GM19239 (cell line): ENCODE data around the gene ADARB2.
"Not testable (repeated sequence)": the region's sequence is repeated elsewhere in the genome, so short reads cannot be mapped to it uniquely, and the experiment has no call there.

Experiments
- DNase-seq: peaks from one replicate; pipeline ENCODE4 v3.0.0; 2011; ENCODE audit warnings: low spot score; ENCODE audit not compliant: insufficient read length
- FAIRE-seq: peaks from 2 replicates; lab custom pipeline; 2011; peaks lifted over from hg19 to GRCh38; lab: Jason Lieb, UNC

The ADARB2 gene

DNA sequence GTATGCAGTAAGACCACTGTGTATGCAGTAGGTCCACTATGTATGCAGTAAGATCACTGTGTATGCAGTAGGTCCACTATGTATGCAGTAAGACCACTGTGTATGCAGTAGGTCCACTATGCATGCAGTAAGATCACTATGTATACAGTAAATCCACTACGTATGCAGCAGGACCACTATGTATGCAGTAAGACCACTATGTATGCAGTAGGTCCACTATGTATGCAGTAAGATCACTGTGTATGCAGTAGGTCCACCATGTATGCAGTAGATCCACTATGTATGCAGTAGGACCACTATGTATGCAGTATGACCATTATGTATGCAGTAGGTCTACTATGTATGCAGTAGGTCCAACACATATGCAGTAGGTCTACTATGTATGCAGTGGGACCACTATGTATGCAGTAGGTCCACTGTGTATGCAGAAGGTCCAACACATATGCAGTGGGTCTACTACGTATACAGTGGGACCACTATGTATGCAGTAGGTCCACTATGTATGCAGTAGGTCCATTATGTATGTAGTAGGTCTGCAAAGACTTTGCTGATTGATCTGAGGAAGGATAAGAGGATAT is 313.6 kb downstream of the ADARB2 start:
- FAIRE-seq: no peak
- no peak for DNase-seq

DNA sequence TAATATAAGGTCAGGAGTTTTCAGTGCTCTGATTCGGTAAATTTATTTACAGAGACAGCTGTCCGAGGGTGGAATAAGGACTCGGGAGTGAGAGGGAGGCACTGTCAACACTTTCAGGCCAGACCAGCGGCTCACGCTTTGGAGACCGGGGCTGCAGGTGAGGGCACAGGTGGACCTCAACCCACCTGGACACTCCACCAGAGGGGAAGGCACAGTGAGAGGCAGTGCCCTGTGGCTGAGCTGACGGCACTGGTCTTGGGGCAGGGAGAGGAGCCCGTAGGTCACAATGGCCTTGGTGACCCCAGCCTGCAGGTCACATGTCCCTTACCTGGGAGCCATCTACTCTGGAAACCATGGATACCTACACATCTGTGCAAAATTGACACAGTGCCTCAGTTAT is 315.1 kb downstream of the ADARB2 start:
- no peak for DNase-seq
- no peak for FAIRE-seq

DNA sequence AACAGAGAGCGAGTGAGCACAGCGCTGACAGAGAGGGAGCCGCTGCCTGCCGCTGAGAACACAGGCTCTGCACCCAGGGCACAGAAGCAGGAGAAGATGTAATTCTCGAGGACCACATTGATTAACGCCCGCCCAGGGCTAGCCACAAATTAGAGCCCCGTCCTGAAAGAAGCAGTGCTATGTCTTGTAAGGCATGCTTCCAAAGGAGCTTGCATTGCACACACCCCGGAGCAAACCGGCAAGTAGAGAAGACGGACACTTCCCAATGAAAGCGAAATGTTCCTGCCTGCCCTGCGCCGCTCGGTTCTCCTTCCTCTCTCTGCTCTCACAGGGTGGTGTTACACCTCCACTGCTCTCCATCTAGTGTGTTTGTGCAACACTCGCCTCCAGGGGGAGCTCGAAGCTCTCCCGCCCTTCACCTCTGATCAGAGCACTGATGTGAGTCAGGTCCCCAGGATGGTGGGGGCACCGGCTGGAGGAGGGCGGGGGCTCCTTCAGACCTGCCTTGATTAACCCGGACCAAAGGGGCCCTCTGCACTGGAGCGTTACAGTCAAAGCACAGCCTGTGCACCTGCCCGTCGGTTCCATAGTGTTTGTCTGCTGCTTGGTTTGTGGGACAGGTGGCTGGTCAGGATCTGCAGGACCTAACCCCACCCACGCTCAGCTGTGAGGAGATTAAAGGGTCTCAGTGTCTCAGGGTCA is 316.5 kb downstream of the ADARB2 start:
- peak; percentile 70 for DNase-seq
- peak; percentile 95 for FAIRE-seq

DNA sequence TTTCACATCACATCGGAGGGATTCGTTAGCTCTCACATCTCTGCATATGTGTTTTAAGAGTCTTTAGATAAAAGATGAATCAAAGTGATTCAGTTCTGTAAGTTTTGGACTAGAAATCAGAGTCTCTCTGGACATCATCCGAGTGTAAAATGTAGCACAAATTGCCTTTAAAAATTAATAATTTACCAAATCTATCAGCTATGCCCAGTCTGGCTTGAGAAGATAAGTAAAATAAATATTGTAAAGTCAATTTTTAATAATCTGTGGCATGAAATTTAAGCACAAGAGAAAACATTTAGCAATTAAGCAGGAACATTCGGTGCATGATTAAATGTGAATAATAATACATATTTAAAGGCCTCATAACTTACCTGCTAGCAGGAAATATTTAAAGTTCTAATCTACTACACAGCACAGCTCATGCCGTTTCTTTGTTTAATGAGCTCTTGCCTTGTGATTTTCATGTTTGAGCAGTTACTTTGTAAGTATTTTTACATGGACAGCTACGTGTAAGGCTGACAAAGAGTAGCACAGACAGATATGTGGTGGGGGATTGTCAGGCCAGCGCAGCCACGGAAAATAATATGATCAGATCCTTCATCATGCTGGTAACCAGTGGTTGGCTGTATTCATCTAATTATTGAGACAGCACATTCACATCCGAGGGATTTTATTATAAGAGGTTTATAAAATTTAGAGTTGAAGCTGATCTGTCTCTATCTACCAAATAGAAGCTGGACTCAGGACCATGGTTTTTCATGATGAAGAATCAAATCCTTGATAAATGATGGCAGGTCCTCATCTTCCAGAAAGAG is 317.3 kb downstream of the ADARB2 start:
- no peak for DNase-seq
- no peak for FAIRE-seq

DNA sequence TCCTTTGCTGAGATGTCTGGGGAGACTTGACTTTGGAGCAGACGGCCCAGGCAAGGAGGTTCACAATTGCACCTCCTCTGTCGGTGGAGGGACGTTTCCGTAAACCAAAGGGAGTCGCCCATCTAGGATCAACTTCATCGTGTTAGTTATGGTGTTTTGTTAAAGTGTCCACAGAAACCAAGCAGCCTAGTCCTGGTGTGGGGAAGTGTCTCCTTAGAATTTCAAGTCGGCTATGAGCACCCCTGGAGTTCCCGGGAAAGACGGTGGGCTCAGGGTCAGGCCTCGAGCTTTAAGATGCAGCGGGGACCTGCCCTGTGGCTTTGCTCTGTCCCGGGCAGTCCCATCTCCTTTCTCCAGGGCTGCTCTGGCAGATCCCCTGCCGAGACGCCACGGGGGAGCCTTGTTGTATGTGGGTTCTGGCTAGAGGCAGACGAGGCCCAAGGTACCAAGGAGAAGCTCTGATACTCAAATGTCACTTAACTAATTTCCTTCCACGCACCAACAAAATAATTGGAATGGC is 319.2 kb downstream of the ADARB2 start:
- DNase-seq (no peak), FAIRE-seq (no peak)

DNA sequence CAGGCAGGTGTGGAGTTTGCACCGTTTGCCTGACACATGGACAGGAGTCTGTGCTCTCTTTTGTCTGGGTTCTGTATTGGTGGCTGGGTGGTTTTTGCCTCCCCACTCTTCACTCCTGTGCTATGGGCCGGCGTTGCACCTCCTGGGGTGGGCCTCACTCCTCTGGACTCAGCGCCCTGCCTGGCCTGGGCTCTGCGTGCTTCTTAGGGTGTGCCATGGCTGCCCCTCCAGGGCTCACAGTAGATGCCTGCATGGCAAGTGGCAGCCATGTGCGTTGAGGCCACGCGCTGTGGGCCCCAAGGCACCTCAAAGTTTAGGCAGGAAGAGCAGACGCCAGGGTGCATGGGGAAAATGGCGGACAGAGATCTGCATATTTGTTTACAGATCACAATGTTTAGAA is 319.8 kb downstream of the ADARB2 start:
- FAIRE-seq: no peak

DNA sequence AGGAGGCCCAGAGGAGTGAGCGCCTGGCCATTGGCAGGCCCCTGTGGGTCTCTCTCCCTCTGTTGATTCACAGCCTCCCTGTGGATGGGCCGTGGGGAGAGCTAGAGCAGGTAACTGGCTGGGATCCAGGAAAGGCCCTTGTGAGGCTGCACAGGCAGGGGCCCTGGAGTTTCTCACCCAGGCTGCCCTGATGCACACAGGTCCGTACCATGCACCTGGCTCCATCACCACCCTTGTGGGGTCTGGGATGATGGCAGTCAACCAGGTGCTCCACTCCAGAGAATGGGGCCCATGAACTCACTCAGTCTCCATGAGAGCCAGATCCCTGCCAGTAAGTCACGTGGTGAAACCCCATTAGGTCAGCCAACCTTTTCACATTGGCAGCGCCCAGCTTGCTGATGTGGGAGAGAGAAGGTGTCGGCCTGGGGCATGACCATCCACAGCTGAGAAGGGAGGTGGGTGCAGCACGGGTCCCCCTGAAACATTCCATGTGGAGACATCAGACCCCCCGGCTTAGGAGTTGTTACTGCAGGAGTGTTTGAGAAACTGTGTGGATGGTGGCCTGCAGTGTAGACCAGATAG is 320.8 kb downstream of the ADARB2 start:
- FAIRE-seq (no peak), DNase-seq (no peak)

More for the DNA sequence above, 319.8 kb downstream of the ADARB2 start:
- DNase-seq: no peak

DNA sequence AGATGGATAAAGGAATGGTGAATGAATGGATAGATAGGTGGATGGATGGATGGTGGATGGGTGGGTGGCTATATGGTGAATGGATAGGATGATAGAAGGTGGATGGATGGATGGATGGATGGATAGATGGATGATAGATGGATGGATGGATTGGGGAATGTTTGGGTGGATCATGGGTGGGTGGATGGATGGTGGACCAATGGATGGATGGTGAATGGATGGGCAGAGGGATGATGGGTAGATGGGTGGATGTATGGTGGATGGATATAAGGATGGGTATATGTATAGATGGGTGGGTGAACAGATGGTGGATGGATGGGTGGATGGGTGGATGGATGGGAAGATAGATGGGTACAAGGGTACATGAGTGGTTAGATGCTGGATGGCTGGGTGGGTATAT is 322.4 kb downstream of the ADARB2 start:
- FAIRE-seq: no peak
- DNase-seq: no peak

DNA sequence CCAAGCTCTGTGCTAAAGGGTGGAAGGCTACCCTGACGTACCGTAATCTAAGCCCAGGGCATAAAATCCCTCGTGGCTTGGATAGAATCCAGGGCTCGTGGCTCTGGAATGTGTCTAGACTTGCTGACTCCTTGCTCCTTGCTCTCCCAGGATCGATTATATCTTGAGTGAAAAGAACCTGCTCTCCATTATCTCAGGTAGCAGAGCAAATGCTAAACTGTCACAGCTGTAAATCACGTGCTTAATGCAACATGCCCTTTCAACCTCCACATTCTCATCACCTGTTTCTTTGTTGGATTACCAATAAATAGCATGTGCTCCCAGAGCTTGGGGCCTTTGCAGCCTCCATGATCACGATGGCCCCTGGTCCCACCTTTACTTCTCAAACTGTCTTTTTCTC is 323.0 kb downstream of the ADARB2 start:
- FAIRE-seq, DNase-seq: not testable (repeated sequence)

DNA sequence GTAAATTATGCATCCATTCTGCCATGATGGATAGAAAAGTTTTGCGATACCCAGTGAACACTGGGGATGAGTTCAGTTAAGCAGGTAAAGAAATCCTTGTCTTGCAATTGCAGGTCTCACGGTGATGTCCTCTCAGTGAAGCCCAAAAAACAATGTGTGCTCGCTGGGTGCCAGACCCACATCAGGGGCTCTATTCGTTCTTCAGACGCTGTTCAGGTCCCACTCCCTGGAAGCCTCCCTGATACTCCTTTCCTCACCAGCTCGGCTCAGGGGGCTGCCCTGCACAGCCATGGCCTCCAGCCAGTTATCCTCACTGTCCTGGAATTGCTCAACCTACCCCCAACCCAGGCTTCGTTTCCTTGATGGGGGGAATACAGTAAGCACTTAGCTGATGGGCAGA is 323.5 kb downstream of the ADARB2 start:
- FAIRE-seq: no peak
- no peak for DNase-seq

DNA sequence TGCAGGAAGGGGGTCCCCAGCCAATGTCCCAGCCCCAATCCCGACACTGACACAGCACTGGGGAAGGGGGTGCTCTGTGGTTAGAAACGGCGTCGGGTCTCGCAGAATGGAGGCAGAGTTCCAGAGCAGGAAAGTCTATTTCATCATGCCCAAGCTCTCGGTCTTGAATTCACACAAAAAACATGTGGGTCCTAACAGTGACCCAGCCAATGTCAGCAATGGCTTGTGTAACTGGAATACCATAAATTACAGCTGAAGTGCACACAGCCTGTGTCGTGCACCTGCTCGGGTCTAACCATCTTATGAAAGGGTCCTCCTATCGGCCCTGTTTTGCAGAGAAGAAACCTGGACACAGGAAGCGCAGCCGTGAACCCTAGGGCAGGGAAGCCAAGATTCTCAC is 324.1 kb downstream of the ADARB2 start:
- no peak for DNase-seq
- FAIRE-seq: no peak

DNA sequence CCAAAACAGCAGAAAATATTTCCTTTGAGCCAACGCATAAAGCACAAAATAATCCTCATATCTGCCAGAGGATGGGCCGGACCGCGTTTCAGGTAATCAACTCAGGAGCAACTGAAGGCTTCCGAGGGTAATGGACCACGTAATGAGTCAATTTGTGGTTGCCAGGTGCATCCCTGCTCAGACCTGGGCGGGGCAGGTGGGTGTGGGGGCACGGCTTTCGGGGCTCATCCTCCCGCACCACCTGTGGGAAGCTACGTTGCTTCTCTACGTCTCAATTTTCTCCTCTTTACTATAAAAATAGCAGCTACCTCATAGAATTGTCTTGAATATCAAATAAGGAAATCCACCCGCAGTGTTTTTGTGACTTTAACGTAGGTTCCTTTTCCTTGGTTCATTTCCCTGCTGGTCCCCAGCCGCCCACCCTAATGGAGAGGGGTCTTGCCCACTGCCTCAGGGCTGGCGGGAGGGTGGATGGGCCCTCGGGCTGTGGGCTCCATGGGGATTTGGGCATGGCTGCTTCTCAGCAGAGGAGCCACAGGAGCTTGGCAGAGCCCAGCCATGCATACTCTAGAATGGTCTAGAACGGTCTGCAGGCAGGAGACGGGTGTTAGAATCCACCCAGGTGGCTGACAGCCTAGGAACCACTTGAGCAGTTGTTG is 324.7 kb downstream of the ADARB2 start:
- FAIRE-seq: no peak

DNA sequence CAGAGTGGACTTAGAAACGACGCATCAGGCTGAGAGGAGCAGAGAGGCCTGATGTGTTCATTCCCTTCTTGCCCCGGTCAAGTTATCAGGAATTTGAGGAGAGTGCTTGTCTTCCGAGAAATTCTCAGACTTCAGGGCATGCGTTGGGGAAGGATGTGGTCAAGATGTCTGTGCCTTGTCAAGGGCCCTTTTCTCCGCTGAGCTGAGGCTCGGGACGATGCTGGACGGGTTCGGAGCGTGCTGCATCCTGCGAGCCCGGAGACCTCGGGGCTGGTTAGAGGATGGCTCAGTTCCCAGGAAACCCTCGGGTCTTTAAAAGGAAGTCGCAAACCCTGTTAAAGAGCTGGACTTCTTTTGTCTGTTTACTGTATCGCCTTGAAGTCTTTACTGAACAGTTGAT is 325.4 kb downstream of the ADARB2 start:
- FAIRE-seq (no peak), DNase-seq (no peak)

More for the DNA sequence above, 324.7 kb downstream of the ADARB2 start:
- no peak for DNase-seq

DNA sequence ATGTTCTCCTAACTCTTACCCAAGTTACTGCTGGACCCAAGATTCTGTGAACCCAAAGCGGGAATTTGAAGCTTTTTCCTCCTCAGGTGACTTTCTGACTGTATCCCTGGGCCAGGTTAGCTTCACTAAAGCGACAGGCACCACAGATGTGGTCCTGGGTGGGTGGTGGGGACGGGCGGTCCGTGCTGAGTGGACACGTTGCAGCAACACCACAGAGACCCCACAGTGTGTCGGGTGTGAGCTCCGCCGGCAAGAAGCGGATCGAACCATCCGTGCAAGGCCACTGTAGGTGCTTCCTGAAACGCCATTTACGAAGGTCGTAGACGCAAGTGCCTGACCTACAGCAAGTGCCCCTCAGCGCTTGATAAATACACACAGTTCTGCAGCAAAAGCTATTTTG is 325.9 kb downstream of the ADARB2 start:
- FAIRE-seq (no peak), DNase-seq (no peak)

DNA sequence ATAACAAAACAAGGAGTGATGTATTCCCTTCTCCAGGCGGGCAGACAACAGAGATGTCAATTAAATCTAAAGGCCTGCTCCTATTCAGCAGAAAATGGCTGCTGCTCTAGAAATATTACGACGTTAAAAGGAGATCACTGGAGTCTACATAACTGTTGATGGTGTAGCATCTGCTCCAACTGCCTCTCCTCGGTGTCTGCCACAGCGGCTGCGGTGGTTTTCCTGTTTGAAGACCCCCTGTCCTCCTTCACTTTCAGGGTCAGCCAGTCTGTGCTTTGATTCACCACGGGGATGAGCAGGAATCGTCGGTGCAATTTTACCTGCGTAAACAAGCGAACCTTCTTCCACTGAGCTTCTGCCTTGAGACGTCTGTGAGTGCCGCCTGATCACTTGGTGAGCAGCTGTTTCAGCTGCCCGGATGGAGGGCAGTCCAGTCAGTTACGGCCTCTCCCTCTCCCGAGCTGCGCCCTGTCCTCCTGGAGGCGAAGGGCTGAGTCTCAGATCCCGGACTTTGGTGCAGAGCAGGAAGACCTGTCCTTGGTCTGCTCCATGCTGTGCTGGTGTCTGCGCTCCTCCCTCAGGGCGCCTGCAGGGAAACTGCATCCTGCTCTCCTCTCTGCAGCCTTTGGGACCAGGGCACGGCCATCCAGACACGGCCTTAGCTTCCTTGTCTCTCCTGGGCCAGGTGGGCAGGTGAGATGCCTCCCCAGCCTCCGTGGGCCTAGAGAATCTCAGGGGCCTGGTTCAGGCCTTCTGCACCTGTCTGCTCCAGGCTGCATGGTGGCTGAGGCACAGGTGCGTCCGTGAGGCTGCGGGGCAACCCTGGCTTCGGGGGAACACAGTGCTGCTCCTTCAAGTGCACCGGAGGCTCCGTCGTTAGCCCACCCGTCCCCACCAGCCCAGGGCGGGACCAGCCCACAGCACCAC is 326.6 kb downstream of the ADARB2 start:
- no peak for FAIRE-seq
- no peak for DNase-seq

DNA sequence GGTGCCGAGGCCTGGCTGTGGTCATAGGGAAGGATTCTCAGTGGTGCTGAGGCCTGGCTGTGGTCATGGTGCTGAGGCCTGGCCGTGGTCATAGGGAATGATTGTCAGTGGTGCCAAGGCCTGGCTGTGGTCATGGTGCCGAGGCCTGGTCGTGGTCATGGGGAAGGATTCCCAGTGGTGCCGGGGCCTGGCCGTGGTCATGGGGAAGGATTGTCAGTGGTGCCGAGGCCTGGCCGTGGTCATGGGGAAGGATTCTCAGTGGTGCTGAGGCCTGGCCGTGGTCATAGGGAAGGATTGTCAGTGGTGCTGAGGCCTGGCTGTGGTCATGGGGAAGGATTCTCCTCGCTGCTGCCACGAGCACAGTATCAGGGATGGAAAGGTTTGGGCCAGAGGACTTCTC is 327.3 kb downstream of the ADARB2 start:
- DNase-seq (no peak), FAIRE-seq (no peak)

DNA sequence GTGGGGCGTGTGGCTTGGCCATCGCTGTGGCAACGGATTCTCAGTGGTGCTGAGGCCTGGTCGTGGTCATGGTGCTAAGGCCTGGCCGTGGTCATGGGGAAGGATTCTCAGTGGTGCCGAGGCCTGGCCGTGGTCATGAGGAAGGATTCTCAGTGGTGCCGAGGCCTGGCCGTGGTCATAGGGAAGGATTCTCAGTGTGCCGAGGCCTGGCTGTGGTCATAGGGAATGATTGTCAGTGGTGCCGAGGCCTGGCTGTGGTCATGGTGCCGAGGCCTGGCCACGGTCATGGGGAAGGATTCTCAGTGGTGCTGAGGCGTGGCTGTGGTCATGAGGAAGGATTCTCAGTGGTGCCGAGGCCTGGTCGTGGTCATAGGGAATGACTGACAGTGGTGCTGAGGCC is 327.9 kb downstream of the ADARB2 start:
- DNase-seq (no peak), FAIRE-seq (no peak)

DNA sequence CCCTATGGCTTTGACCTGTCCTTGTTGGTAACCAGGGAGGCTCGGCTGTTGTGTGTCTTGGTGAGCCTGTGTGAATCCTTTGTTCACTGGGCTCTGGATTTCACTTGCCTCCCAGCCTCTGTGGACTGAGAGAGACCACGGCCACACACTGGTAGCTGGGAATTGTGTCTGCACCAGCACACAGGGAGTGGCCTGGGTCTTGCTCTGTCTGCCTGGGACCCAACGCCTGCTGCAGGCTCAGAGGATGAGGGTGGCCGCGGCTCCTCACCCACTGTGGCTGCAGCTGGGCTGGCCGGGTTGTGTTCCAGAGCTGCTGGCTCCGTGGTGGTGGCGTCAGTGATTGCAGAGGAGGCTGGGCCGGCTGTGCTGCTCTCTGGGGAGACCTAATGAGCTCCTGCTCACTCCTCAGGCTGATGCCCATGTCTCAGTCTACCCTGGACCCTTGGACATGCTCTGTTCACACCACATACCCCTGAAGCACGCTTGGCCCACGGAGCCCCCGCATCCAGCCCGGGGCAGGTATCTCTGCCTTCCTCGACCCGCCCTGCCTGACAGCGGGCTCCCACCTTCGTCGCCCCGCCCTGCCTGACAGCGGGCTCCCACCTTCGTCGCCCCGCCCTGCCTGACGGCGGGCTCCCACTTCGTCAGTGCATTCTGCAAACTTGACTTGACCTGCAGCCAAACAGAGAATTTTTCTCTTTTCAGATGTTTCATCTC is 328.5 kb downstream of the ADARB2 start:
- FAIRE-seq (no peak), DNase-seq (no peak)
